ENCODE measurements around the gene BAIAP2.

BAIAP2 gene

GRCh38 chr17:81126281-81127132 lies 91.6 kb downstream of the BAIAP2 start:
- Histone ChIP-seq H3K27ac (ENCODE audit: low read depth, low read length) (no peak overlapping the region), H3K4me2 (ENCODE audit: low read depth, low read length, poor library complexity, severe bottlenecking) (no peak overlapping the region), H3K36me3 (ENCODE audit: low read length) (no peaks in the 10 kb centered on the region), H3K9me2 (replicated peaks; ENCODE audit: insufficient read depth, low read length) (no peaks in the 10 kb centered on the region), H3K4me3 (ENCODE audit: insufficient read depth, low read length, poor library complexity, severe bottlenecking) (no peak overlapping the region), H3K9me3 (ENCODE audit: insufficient read depth, low read length) (no peaks in the 10 kb centered on the region), H3K27me3 (ENCODE audit: low read length) (no peaks in the 10 kb centered on the region), H2AFZ (ENCODE audit: low read depth, low read length, severe bottlenecking) (no peak overlapping the region), H3K79me2 (ENCODE audit: insufficient read depth, low read length) (no peaks in the 10 kb centered on the region), H3F3A (ENCODE audit: insufficient read depth) (no peaks in the 10 kb centered on the region), H3K9ac (ENCODE audit: low read length) (no peak overlapping the region), H4K20me1 (ENCODE audit: low read depth, low read length) (no peaks in the 10 kb centered on the region)
- TF ChIP-seq CTCF (IDR thresholded peaks at IDR 0.05; ENCODE audit: insufficient read depth, low read length, poor library complexity, severe bottlenecking) (no peak), EZH2phosphoT487 (conservative IDR thresholded peaks at IDR 0.05; ENCODE audit: low read length) (no peak)

- Histone ChIP-seq H3K27ac (ENCODE audit: low read depth, low read length) (no peak overlapping the region), H4K20me1 (ENCODE audit: low read depth, low read length) (no peaks in the 10 kb centered on the region)
- TF ChIP-seq EZH2phosphoT487 (conservative IDR thresholded peaks at IDR 0.05; ENCODE audit: low read length) (no peak), CTCF (IDR thresholded peaks at IDR 0.05; ENCODE audit: insufficient read depth, low read length, poor library complexity, severe bottlenecking) (no peak)
These were observed 92.1 kb downstream of the BAIAP2 start for GRCh38 chr17:81127133-81127455.

GRCh38 chr17:81127526-81128177 lies 92.7 kb downstream of the BAIAP2 start:
- no peaks in the 10 kb centered on the region for H3K9me3 ChIP-seq (ENCODE audit: insufficient read depth, low read length)
- H4K20me1 ChIP-seq (ENCODE audit: low read depth, low read length), result no peaks in the 10 kb centered on the region
- H3K9me2 ChIP-seq (replicated peaks; ENCODE audit: insufficient read depth, low read length), result no peaks in the 10 kb centered on the region
- H3K4me2 ChIP-seq (ENCODE audit: low read depth, low read length, poor library complexity, severe bottlenecking), result no peak overlapping the region
- no peak overlapping the region for H3K27ac ChIP-seq (ENCODE audit: low read depth, low read length)
- no peaks in the 10 kb centered on the region for H3K27me3 ChIP-seq (ENCODE audit: low read length)
- H2AFZ ChIP-seq (ENCODE audit: low read depth, low read length, severe bottlenecking), result no peak overlapping the region
- no peaks in the 10 kb centered on the region for H3F3A ChIP-seq (ENCODE audit: insufficient read depth)
- no peak overlapping the region for H3K9ac ChIP-seq (ENCODE audit: low read length)
- TF ChIP-seq CTCF (IDR thresholded peaks at IDR 0.05; ENCODE audit: insufficient read depth, low read length, poor library complexity, severe bottlenecking) (no peak), EZH2phosphoT487 (conservative IDR thresholded peaks at IDR 0.05; ENCODE audit: low read length) (no peak)
- no peaks in the 10 kb centered on the region for H3K36me3 ChIP-seq (ENCODE audit: low read length)
- H3K4me3 ChIP-seq (ENCODE audit: insufficient read depth, low read length, poor library complexity, severe bottlenecking), result no peak overlapping the region
- no peaks in the 10 kb centered on the region for H3K79me2 ChIP-seq (ENCODE audit: insufficient read depth, low read length)

More at GRCh38 chr17:81127133-81127455, 92.1 kb downstream of the BAIAP2 start:
- Histone ChIP-seq H3K9ac (ENCODE audit: low read length) (no peak overlapping the region), H3K4me2 (ENCODE audit: low read depth, low read length, poor library complexity, severe bottlenecking) (no peak overlapping the region), H3K4me3 (ENCODE audit: insufficient read depth, low read length, poor library complexity, severe bottlenecking) (no peak overlapping the region), H3K27me3 (ENCODE audit: low read length) (no peaks in the 10 kb centered on the region), H3K79me2 (ENCODE audit: insufficient read depth, low read length) (no peaks in the 10 kb centered on the region), H2AFZ (ENCODE audit: low read depth, low read length, severe bottlenecking) (no peak overlapping the region), H3F3A (ENCODE audit: insufficient read depth) (no peaks in the 10 kb centered on the region), H3K36me3 (ENCODE audit: low read length) (no peaks in the 10 kb centered on the region), H3K9me3 (ENCODE audit: insufficient read depth, low read length) (no peaks in the 10 kb centered on the region), H3K9me2 (replicated peaks; ENCODE audit: insufficient read depth, low read length) (no peaks in the 10 kb centered on the region)

All from SU-DHL-6 (cell line).